DOHH2 (cell line): ENCODE data around the gene CTPS1.

Experiments used
- CTCF ChIP-seq: fragments of 200-600 bp; sonication (generic); IDR thresholded peaks from one replicate; pipeline ENCODE4 v1.5.1; 2014; ENCODE audit warnings: antibody characterized with exemption, mild to moderate bottlenecking, low read depth, low read length; ENCODE audit not compliant: poor library complexity, severe bottlenecking
- EZH2phosphoT487 ChIP-seq: fragments of 200-600 bp; sonication (generic); IDR thresholded peaks from 2 replicates; pipeline ENCODE4 v1.6.1; 2017; ENCODE audit warnings: borderline replicate concordance, mild to moderate bottlenecking, antibody characterized with exemption, low read length, moderate library complexity, mixed read lengths

- TF ChIP-seq CTCF (peak; percentile 11), EZH2phosphoT487 (no peak)
These were observed 43.9 kb downstream of the CTPS1 start for GRCh38 chr1:41023279-41023990.
